ENCODE results near the gene IL27RA.

IL27RA gene

DNA sequence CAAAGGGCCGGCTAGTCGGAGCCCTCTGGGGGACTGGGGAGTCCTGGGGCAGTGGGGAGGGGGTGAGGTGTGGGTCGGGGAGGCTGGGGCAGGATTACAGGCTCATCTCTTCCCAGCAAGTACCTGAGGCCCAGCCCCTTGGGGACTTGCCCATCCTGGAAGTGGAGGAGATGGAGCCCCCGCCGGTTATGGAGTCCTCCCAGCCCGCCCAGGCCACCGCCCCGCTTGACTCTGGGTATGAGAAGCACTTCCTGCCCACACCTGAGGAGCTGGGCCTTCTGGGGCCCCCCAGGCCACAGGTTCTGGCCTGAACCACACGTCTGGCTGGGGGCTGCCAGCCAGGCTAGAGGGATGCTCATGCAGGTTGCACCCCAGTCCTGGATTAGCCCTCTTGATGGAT lies 20.4 kb downstream of the IL27RA start:
- TF ChIP-seq, protein P1, sequence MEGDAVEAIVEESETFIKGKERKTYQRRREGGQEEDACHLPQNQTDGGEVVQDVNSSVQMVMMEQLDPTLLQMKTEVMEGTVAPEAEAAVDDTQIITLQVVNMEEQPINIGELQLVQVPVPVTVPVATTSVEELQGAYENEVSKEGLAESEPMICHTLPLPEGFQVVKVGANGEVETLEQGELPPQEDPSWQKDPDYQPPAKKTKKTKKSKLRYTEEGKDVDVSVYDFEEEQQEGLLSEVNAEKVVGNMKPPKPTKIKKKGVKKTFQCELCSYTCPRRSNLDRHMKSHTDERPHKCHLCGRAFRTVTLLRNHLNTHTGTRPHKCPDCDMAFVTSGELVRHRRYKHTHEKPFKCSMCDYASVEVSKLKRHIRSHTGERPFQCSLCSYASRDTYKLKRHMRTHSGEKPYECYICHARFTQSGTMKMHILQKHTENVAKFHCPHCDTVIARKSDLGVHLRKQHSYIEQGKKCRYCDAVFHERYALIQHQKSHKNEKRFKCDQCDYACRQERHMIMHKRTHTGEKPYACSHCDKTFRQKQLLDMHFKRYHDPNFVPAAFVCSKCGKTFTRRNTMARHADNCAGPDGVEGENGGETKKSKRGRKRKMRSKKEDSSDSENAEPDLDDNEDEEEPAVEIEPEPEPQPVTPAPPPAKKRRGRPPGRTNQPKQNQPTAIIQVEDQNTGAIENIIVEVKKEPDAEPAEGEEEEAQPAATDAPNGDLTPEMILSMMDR (IDR thresholded peaks at IDR 0.05; ENCODE audit: insufficient read depth, low read depth, low read length, missing control alignments), result no peak
- no peak for DNase-seq (ENCODE audit: low read depth)

DNA sequence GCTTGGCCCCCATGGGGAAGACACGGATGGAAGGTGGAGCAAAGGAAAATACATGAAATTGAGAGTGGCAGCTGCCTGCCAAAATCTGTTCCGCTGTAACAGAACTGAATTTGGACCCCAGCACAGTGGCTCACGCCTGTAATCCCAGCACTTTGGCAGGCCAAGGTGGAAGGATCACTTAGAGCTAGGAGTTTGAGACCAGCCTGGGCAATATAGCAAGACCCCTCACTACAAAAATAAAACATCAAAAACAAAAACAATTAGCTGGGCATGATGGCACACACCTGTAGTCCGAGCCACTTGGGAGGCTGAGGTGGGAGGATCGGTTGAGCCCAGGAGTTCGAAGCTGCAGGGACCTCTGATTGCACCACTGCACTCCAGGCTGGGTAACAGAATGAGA lies 20.9 kb downstream of the IL27RA start:
- H3K4me3 ChIP-seq (ENCODE audit: low read depth, low read length), result no peak overlapping the region
- no peak for DNase-seq (ENCODE audit: low read depth)
- TF ChIP-seq, protein P1 (IDR thresholded peaks at IDR 0.05; ENCODE audit: insufficient read depth, low read depth, low read length, missing control alignments), result no peak

More for the DNA sequence above, 20.4 kb downstream of the IL27RA start:
- H3K4me3 ChIP-seq (ENCODE audit: low read depth, low read length), result no peak overlapping the region

DNA sequence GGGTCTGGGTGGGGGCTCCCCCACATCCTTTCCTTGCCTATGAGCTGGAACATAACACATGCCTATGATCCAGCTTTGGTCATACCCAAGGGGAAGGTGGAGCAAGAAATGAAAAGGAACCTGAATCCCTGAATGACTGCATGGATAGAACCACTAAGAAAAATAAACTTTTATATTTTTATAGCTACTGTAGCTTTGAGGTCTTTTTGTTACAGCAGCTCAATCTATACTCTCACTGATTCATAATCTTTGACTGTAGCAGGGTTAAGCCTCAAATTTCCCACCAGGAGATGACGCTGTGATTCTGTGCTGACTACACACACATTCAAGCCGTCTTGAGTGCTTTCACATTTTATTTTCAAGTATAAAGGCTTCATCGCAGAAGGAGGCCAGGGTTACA lies 21.5 kb downstream of the IL27RA start:
- DNase-seq (ENCODE audit: low read depth), result no peak
- TF ChIP-seq, protein P1 (IDR thresholded peaks at IDR 0.05; ENCODE audit: insufficient read depth, low read depth, low read length, missing control alignments), result no peak
- H3K4me3 ChIP-seq (ENCODE audit: low read depth, low read length), result no peak overlapping the region

DNA sequence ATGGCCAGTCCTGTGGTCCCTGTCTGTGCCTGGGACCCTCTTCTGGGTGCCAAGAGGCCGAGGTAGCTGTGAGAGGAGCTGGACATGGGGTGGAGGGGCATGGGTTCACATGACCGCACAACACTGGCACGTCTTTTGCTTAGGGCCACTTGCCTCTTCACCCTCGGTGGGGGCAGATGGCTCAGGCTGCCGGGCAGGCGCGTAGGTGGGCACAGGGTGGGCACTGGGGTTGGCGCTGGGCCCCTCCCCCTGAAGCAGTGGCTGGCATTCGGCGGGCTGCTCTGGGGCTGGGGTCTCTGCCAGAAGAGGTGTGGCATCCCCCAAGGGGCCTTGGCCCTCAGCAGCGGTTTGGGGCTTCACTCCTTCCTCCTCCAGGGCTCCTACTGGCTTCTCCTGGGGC lies 21.9 kb downstream of the IL27RA start:
- TF ChIP-seq, protein P1 (IDR thresholded peaks at IDR 0.05; ENCODE audit: insufficient read depth, low read depth, low read length, missing control alignments), result no peak
- no peak for DNase-seq (ENCODE audit: low read depth)
- H3K4me3 ChIP-seq (ENCODE audit: low read depth, low read length), result no peak overlapping the region

DNA sequence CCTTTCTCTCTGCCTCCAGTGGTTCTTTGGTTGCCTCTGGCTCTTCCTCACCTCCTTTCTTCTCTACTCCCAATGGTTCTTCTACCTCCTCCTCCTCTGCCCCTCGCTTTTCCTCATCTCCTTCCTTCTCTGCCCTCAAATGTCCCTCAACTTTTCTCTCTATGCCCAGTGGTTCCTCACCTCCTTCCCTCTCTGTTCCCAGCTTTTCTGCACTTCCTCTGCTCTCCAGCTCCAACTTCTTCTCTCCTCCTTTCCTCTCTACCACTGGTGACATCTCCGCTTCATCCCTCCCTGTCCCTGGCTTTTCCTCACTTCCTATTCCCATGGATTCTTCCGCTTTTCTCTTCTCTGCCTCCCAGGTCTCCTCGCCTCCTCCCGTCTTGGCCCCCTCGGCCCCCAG lies 22.5 kb downstream of the IL27RA start:
- no peak overlapping the region for H3K4me3 ChIP-seq (ENCODE audit: low read depth, low read length)
- TF ChIP-seq, protein P1 (IDR thresholded peaks at IDR 0.05; ENCODE audit: insufficient read depth, low read depth, low read length, missing control alignments), result no peak
- no peak for DNase-seq (ENCODE audit: low read depth)

DNA sequence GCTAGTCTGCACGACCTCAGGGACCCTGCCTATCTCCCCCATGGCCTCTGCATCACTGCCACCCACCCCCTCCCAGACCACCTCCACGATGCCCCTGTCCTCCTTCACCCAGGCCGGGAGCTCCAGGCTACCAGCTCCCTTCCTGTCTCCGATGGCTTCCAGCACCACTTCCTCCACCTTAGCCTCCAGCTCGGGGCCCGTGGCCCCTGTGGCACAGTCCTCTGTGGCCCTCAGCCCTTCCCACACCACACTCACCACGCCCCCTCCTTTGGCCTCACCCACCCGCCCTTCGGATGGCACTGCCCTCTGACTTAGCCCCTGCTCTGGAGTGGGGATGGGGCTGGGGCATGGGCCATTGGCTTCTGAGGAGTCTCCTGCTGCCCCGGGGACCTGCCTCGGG lies 23.2 kb downstream of the IL27RA start:
- TF ChIP-seq, protein P1 (IDR thresholded peaks at IDR 0.05; ENCODE audit: insufficient read depth, low read depth, low read length, missing control alignments), result no peak
- no peak for DNase-seq (ENCODE audit: low read depth)

DNA sequence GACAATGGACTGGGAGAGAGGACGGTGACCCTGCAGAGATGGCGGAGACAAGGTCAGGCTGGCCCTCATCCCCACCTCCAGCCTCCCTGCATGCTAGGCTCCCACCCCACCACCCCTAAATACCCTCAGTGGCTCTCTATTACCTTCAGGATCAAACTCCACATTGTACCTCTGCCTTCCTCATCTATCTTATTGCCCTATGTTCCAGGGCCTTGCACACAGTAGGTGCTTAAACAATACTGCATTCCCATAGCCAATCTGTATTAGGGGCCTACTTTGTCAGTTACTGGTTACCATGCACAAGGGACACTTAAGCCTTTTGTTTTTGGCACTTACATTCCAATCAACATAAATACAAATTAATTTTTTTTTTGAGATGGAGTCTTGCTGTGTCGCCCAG lies 23.8 kb downstream of the IL27RA start:
- DNase-seq (ENCODE audit: low read depth), result no peak
- no peak overlapping the region for H3K4me3 ChIP-seq (ENCODE audit: low read depth, low read length)
- TF ChIP-seq, protein P1 (IDR thresholded peaks at IDR 0.05; ENCODE audit: insufficient read depth, low read depth, low read length, missing control alignments), result no peak

More for the DNA sequence above, 23.2 kb downstream of the IL27RA start:
- no peak overlapping the region for H3K4me3 ChIP-seq (ENCODE audit: low read depth, low read length)

All from GM12865 (cell line).